Regular cardiac myocyte (primary cell): ENCODE data around the gene KLHL21. TPM values are rescaled to one million over a fixed set of nuclear protein-coding genes. Genes with fewer than 3 reads are reported as not detected.

Source experiments
- total RNA-seq: library from RNA; depleted of rRNA; stranded (reverse); fragments of >200 nt; gene quantifications from 2 replicates; pipeline ENCODE4 v1.2.3, GENCODE V29; 2014

KLHL21 gene
- total RNA-seq = 57.2 and 76.5 TPM in 2 replicates

GRCh38 chr1:6602669-6603237, at the start of gene KLHL21:
KLHL21 (minus strand) TSS chr1:6602869; CDS start chr1:6602817, 52 bp downstream.

GRCh38 chr1:6624710-6625583, 22.3 kb upstream of the KLHL21 start, which contains the start of gene THAP3:
THAP3 (plus strand) TSS chr1:6624868; CDS start chr1:6625219, 351 bp downstream.

GRCh38 chr1:6613361-6614018, 10.8 kb upstream of the KLHL21 start, which contains the start of gene PHF13:
PHF13 (plus strand) TSS chr1:6613731; CDS start chr1:6614067, 336 bp downstream.

GRCh38 chr1:6579374-6580118, 23.1 kb downstream of the KLHL21 start, which contains the start of gene ZBTB48:
ZBTB48 (plus strand) TSS chr1:6579994; CDS start chr1:6580610, 616 bp downstream.

GRCh38 chr1:6554907-6555778, 47.5 kb downstream of the KLHL21 start, which contains the start of gene TAS1R1:
TAS1R1 (plus strand) TSS chr1:6555307; CDS start chr1:6555374, 67 bp downstream.

GRCh38 chr1:6554031-6554906, 48.4 kb downstream of the KLHL21 start, which contains the start of gene NOL9:
NOL9 (minus strand) TSS chr1:6554513; CDS start chr1:6554502, 11 bp downstream.

Other genes with a start within 250 kb of the KLHL21 start
- gene ACOT7, start 209.1 kb downstream of the KLHL21 start, total RNA-seq = 14.4 and 47.0 TPM in 2 replicates
- 0.77 and 0.85 TPM in 2 replicates for gene HES2, start 182.9 kb downstream of the KLHL21 start, total RNA-seq
- under 0.01 and 0.19 TPM in 2 replicates for gene ESPN, start 178.1 kb downstream of the KLHL21 start, total RNA-seq
- 5.0 and 6.8 TPM in 2 replicates for gene TNFRSF25, start 136.7 kb downstream of the KLHL21 start, total RNA-seq
- gene PLEKHG5, start 111.2 kb downstream of the KLHL21 start, total RNA-seq = 16.9 and 23.0 TPM in 2 replicates
- 16.9 and 30.1 TPM in 2 replicates for gene NOL9, start 48.4 kb downstream of the KLHL21 start, total RNA-seq
- gene TAS1R1, start 47.6 kb downstream of the KLHL21 start, total RNA-seq = not detected in 2 replicates
- 15.5 and 15.9 TPM in 2 replicates for gene ZBTB48, start 22.9 kb downstream of the KLHL21 start, total RNA-seq
- gene PHF13, start 10.9 kb upstream of the KLHL21 start, total RNA-seq = 6.9 and 9.3 TPM in 2 replicates
- gene THAP3, start 22.0 kb upstream of the KLHL21 start, total RNA-seq = 22.4 and 24.0 TPM in 2 replicates
- gene DNAJC11, start 98.9 kb upstream of the KLHL21 start, total RNA-seq = 35.5 and 42.6 TPM in 2 replicates
- 59.6 and 62.9 TPM in 2 replicates for gene CAMTA1, start 182.6 kb upstream of the KLHL21 start, total RNA-seq